ENCODE data around the gene GMCL2. TPM values are rescaled to one million over a fixed set of nuclear protein-coding genes. Genes with fewer than 3 reads are reported as not detected.
A peak's percentile ranks its signal among the peaks of the same experiment; 100 is the strongest.

GMCL2 gene
- total RNA-seq, 2 donors from 2014 or later, result not detected

DNA sequence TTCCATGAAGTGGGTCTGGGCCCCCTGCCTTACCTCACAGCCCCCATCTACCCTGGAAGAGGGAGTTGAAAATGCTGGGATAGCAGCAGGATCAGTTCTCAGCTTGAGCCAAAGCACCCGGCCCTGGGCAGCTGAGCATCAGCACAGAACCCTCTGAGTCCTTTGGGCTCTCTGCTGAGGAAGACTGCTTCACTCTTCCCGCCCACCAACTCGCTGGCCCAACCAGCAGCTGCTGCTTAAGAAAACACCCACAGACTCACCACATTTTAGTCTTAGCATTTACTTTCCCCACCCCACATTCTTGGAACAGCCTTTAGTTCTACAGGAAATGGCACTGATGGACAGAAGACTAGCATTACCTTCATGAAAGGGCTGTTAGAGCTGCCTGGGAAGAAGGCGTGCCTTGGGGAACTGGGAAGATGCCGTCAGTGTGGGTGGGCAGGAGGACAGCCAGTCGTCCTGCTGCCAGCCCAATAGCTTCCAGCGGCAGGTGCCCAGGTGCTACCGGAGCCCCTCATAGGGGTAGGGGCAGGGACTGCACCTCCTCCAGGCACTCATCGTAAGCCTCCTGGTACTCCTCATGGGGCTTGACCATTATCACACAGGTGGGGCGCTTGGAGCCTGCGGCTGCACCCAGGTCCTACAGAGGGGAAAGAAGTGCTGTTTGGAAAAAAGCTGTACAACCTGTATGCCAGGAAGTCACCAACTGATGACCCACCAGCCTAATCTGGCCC lies 37.8 kb downstream of the GMCL2 start:
- intact Hi-C loops (cut with DNase I), result no loop called here
- Histone ChIP-seq H3K4me1 (peaks cover 26% of the 10 kb centered on the region), H3K36me3 (replicated peaks in 1 of 2; ENCODE audit: insufficient read depth in 1 of 2, low read depth in 2 of 2) (peaks cover 8 to 32% of the 10 kb centered on the region in 2 donors), H3K9me3 (no peaks in the 10 kb centered on the region), H3K27ac (no peak overlapping the region), H3K4me3 (no peak overlapping the region), H3K27me3 (no peaks in the 10 kb centered on the region)
- TF ChIP-seq, protein P1, sequence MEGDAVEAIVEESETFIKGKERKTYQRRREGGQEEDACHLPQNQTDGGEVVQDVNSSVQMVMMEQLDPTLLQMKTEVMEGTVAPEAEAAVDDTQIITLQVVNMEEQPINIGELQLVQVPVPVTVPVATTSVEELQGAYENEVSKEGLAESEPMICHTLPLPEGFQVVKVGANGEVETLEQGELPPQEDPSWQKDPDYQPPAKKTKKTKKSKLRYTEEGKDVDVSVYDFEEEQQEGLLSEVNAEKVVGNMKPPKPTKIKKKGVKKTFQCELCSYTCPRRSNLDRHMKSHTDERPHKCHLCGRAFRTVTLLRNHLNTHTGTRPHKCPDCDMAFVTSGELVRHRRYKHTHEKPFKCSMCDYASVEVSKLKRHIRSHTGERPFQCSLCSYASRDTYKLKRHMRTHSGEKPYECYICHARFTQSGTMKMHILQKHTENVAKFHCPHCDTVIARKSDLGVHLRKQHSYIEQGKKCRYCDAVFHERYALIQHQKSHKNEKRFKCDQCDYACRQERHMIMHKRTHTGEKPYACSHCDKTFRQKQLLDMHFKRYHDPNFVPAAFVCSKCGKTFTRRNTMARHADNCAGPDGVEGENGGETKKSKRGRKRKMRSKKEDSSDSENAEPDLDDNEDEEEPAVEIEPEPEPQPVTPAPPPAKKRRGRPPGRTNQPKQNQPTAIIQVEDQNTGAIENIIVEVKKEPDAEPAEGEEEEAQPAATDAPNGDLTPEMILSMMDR (IDR thresholded peaks at IDR 0.05), result no peak
- no peak for TF ChIP-seq POLR2A (IDR thresholded peaks at IDR 0.05)
- WGBS, 2 donors, result 81 to 83% methylated on average over 9 to 10 of the region's 11 CpGs
- ATAC-seq (no peak), DNase-seq (no peak)

DNA sequence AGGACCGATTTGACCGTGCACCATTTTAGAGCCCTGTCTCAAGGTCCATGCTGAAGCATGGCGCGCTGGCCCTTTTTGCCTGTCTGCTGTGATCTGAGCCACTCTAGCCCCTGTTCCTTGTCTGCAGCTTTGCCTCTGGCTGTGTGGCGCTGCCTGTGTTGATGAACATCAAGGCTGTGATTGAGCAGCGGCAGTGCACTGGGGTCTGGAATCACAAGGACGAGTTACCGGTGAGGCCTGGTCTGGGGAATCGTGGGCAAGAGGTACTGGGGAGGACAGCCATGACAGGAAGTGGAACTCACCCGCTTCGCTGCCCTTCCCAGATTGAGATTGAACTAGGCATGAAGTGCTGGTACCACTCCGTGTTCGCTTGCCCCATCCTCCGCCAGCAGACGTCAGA lies 39.8 kb downstream of the GMCL2 start:
- WGBS, 2 donors, result 84 to 87% methylated on average over 12 to 14 of the region's 15 CpGs
- Histone ChIP-seq H3K36me3 (replicated peaks in 1 of 2; ENCODE audit: insufficient read depth in 1 of 2, low read depth in 2 of 2) (peaks cover 8 to 43% of the 10 kb centered on the region in 2 donors), H3K27me3 (no peaks in the 10 kb centered on the region), H3K4me1 (peaks cover 13% of the 10 kb centered on the region), H3K9me3 (no peaks in the 10 kb centered on the region), H3K4me3 (no peak overlapping the region), H3K27ac (no peak overlapping the region)
- TF ChIP-seq, protein P1 (IDR thresholded peaks at IDR 0.05), result no peak
- no peak for TF ChIP-seq POLR2A (IDR thresholded peaks at IDR 0.05)
- DNase-seq, result no peak
- intact Hi-C loops (cut with DNase I), result no loop called here
- ATAC-seq, result no peak

DNA sequence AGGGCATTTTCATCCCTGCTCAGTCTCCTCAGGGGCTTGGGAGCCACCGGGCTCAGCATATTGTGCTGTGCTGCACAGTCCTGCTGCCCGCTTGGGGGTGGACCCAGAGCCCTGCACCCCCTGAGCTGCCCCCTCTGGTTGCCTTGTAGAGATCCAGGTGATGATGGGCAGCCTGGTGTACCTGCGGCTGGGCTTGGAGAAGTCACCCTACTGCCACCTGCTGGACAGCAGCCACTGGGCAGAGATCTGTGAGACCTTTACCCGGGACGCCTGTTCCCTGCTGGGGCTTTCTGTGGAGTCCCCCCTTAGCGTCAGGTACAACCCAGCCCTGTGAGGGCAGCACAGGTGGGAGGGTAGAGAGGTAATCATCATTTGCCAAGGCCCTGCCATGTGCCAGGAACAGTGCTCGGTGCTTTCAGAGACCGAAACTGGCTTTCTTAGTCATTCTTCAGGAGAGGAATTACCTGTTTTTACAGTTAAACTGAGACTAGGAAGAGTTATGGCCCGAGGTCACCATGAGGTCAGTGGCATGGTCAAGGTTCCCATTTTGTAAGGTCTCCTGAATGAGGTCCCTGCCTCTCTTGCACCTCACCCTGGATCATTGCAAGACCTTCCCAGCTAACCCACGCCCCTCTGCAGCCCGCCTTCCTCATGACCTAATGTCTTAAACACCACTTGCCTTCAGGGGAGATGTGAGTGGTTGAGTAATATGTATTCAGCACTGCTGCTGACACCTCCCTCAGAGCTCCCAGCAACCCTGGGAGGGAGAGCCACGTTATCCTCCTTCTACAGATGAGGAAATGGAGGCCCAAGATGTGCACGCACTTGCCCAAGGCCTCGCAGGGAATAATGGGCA lies 41.0 kb downstream of the GMCL2 start:
- peaks cover 2% of the 10 kb centered on the region for H3K4me1 ChIP-seq
- intact Hi-C loops (cut with DNase I), result no loop called here
- TF ChIP-seq POLR2A (IDR thresholded peaks at IDR 0.05), result no peak
- TF ChIP-seq, protein P1 (IDR thresholded peaks at IDR 0.05), result peak; percentile 51 to 75 (median 71)
- 51 to 58% methylated on average over 6 to 14 of the region's 14 CpGs for WGBS, 2 donors
- no peak overlapping the region for H3K4me3 ChIP-seq
- H3K9me3 ChIP-seq, result no peaks in the 10 kb centered on the region
- DNase-seq, result peak; percentile 81 to 88 (median 82)
- H3K27me3 ChIP-seq, result no peaks in the 10 kb centered on the region
- no peak overlapping the region for H3K27ac ChIP-seq
- peaks cover 8 to 47% of the 10 kb centered on the region in 2 donors for H3K36me3 ChIP-seq (replicated peaks in 1 of 2; ENCODE audit: insufficient read depth in 1 of 2, low read depth in 2 of 2)
- ATAC-seq, result peak; percentile 85

- Histone ChIP-seq H3K36me3 (replicated peaks in 1 of 2; ENCODE audit: insufficient read depth in 1 of 2, low read depth in 2 of 2) (peaks cover 8 to 38% of the 10 kb centered on the region in 2 donors), H3K4me3 (no peak overlapping the region), H3K9me3 (no peaks in the 10 kb centered on the region), H3K27ac (no peak overlapping the region), H3K27me3 (no peaks in the 10 kb centered on the region), H3K4me1 (no peaks in the 10 kb centered on the region)
- peak in 2 of 4 donors; percentile 21 to 33 for DNase-seq
- no peak for TF ChIP-seq POLR2A (IDR thresholded peaks at IDR 0.05)
- TF ChIP-seq, protein P1 (IDR thresholded peaks at IDR 0.05), result no peak
- intact Hi-C loops (cut with DNase I), result no loop called here
- no peak for ATAC-seq
- 75 to 90% methylated on average over 1 to 10 of the region's 10 CpGs for WGBS, 2 donors
These were observed 43.3 kb downstream of the GMCL2 start for GRCh38 chr5:178143901-178144300.
